ENCODE measurements around the gene C20orf144.

The C20orf144 gene

DNA sequence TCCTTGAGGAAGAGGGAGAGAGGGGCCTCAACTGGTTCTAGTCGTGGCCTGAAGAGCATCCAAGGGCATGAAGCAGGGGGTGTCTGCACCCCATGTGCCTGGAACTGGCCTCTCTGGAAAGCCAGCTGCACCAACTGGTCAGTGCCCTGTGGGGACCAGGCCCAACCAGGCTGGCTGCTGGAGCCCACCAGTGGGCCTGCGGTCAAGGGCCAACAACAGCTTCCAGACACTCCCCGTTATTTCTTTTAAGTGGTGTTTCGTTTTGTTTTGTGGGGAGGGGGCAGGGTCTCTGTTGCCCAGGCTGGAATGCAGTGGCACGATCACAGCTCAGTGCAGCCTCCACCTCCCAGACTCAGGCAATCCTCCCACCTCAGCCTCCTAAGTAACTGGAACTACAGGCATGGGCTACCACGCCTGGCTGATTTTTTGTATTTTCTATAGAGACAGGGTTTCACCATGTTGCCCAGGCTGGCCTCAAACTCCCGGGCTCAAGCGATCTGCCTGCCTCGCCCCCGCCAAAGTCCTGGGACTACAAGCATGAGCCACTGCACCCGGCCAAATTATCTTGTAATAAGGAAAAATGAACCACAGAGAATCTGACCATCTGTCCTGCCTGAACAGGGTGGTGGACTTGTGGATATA is 11.9 kb upstream of the C20orf144 start:
- no peak for DNase-seq (ENCODE audit: low spot score)

DNA sequence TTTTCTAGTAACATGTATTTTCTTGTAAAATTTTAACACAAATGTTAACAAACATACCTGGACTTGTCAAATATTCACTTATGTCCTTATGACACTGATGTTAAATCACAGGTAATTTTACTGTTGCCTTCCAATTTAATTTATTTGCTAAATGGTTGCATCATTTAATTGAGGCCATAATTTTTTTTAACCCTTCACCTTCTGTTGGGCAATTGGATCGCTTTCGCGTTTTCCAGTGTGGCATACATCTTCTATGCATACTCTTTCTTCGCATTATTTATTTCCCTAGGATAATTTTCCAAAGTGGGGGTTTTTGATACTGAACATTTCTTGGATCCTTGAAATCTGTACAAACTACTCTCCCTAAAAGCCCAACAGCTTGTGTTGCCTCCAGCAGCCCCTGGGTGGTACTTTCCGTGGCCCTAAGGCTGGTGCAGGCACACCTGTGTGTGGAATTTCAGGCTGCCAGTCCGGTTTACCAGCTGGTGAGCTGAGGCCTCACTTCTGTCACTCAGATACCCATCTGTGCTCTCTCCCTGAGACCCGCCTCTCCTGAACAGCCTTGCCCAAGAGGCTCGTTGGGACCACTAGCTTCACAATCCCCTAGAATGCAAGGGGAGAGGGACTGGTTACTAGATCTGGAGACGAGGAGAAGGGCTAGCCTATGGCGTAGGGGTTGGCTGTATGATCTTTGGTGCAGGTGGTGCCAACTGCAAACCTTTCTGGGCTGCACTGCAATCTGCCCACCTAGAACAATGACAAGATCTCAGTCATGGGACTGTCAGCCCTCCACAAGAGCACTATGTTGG is 11.2 kb upstream of the C20orf144 start:
- DNase-seq (ENCODE audit: low spot score) = no peak

DNA sequence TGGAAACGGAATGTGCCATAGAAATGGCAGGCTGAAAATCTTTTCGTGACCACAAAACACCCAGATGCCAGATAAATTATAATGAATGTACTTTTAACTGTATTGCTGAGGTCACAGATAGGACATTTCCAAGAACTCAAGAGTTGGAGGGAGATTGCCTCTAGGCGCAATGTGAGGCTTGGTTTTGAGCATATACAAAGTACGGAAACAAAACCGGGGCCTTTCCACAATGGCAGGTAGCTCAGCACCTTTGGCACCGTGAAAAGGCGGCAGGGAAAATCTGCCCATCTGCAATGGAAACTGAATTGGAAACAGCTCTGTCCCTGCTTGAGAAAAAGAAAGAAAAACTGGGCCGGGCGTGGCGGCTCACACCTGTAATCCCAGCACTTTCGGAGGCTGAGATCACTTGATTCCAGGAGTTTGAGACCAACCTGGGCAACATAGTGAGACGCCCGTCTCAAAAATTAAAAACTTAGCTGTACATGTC is 10.5 kb upstream of the C20orf144 start:
- no peak for DNase-seq (ENCODE audit: low spot score)

DNA sequence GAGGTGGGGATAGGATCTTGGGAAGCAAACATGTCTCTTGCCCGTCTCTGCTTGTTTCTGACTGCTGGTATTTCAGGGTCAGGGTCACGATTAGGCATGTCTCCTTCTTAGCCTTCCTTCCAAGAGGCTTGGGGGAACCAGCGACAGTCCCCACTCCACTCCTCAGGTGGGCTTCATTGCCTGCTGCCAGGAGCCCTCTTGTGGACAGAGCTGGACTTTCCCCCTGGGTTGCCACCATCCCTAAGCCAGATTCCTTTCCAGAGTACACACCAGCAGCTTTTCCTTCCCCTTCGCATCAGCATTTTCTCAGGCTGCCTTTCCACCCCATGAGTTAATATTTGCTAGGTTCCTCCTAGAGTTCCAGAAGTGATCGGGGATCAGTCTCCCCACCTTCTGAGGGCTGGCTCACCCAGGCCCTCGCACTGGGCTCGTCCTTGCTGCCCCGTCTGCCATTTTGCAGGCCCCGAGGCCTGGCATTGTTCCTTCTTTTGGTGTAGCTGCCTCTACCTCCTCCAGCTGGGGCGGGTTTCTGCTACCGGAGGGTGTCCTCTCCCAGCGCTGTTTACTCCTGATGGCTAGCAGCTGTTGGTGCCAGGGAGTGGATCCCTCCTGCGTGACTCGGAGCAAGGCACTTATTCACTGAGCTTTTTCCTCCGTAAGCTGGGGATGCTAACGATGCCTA is 8.8 kb upstream of the C20orf144 start:
- DNase-seq (ENCODE audit: low spot score) = peak; percentile 87

DNA sequence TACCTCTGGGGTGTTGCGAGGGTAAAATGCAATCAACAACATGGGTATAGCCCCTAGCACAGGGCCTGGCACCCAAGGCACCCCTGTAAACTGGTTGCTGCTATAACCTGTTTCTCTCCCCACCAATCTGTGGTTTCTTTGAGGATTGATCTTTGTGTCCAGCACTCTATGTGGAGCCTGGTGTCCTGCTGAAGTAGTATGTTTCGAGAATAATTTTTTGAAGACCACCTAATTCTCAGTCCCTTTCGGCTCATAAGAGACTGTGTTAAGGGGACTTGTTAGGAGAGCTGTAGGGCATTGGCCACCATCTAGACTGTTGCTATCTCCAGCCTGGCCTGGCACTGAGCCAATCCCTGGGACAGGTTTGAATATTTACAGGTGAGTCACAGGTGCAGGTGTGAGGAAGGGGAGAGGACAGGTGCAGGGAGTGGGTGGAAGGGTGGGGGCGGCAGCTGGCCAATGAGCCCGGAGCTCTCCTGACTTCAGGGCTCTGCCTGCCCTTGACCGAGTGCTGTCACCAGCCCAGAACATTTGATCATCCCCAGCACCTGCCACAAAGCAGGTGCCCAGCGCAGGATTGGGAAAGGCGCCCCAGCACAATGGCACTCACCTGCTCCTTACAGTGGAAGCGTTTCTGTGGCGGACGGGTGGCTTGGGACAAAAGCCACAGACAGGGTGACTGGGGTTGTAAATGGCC is 8.1 kb upstream of the C20orf144 start:
- DNase-seq (ENCODE audit: low spot score) = no peak

DNA sequence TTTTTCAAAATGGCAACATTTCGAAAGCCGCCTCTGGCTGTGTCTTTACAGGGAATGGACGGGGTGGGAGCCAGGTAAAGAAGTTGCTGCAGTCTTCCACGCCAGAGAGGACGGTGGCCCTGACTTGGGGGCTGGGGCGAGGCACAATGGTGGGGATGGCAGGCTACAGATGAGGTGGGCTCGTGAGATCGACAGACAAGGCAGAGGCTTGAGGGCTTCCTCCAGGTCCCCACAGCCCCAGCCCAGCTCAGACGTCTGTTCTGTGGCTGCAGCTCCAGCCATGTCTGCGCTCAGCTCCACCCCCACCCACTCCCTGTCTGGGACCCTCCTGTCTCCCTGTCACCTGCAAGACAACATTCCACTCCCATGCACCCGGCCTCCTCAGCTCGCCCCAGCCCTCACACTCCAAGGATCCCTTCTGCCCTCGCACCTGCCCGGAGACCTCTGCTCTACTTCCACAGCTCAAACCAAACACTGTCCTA is 7.4 kb upstream of the C20orf144 start:
- no peak for DNase-seq (ENCODE audit: low spot score)

DNA sequence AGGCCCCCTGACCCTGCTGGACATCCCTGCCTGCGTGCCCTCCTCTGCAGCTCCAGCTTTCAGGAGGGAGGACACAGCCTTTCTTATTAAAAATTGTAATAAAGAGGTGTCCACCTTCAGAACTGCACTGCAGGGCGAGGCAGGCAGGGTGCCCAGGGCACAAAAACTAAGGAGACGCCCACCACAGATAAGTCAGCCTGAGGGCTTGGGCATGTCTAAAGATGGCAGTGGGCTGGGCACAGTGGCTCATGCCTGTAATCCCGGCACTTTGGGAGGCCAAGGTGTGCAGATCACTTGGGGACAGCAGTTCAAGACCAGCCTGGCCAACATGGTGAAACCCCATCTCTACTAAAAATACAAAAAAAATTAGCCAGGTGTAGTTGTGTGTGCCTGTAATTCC is 7.0 kb upstream of the C20orf144 start:
- DNase-seq (ENCODE audit: low spot score) = no peak

DNA sequence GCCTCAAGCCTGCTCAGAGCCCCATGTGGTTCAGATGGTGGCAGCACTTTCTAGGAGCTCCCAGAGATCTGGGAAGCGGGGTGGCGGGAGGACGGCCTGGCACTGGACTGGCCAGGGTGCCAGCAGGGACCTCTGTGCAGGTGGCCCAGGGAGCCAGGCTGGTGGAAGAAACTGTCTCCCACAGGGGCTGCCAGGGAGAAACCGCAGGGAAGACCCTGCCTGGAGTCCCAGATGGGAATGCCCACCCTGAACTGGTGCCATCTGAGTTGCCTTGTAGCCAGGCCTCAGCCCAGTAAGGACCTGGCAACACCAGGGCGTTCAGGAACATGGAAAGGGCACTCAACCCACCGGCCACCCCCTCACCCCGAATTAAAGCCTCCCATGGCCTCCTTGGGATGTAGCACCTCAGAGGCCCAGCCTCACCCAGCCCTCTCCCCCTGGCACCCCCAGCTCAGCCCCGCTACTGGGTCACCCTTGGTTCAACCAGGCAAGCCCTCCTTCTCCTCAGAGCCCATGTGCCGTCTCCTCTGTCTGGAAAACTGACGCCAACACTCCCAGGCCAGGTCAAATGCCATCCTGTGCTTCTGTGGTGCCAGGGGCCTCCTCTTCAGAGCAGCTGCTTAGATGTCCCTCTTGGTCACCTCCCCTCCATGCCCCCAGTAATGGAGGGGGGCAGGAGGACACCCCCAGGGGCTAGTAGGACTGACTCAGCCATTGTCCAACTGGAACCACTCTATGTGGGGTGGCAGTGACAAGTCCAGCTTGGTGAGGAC is 5.9 kb upstream of the C20orf144 start:
- DNase-seq (ENCODE audit: low spot score) = no peak

DNA sequence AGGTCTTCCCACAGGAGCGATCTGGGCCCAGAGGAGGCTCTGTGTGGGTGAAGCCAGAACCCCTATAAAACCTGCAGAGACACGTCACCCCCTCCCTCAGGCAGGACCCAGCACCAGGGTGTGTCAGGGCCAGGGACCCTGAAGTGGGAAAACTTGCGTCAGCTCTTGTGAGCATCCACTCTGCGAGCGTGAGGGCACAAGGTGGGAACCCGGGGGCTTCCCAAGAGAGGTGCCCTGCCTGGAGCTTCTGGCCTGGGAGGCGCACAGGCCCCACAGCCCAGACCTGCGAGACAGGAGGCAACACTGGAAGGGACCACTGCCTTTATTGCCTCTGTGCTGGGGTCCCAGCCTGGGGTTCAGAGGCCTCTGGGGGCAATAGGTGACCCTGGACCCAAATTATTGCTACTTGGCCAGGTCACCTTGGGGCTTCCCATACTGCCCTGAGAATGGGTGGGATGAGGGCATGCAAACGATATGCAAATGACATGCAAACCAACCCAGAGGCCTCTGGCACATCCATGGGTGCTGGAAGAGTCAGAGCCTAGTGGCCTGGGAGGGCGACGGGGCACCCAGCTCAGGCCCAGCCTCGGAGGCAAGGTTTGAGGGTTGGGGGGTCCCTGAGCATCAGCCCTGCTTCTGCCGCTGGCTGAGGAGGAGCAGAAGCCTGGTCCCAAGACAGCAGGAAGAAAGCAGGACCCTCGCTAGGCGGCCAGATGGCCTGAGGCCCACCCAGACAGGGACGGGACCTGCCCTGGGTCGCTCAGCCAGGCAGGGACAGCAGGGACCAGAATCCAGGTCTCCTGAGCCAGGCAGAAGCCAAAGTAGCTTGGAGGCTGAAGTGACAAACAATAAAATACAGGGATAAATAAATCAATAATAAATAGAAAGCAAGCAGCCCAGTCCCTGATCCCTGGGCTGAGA is 5.1 kb upstream of the C20orf144 start:
- DNase-seq (ENCODE audit: low spot score) = no peak

DNA sequence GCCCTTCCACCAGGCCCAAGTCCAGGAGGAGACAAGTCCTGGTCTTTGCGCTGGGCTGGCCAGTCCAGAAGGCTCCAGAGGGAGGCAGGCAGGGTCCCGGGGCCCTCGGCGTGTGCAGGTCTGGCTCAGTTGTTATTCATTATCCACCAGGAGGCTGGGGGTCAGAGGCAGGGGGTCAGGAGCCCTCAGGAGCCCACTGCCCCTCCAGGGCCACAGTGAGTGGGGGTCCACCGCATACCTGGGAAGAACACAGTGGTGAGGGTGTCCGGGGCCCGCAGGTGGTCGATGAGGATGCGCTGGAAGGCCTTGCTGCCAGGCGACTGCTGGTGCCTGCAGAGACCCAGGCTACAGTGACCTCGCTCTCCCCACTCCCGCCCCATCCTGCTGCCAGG is 4.4 kb upstream of the C20orf144 start:
- DNase-seq (ENCODE audit: low spot score) = no peak

DNA sequence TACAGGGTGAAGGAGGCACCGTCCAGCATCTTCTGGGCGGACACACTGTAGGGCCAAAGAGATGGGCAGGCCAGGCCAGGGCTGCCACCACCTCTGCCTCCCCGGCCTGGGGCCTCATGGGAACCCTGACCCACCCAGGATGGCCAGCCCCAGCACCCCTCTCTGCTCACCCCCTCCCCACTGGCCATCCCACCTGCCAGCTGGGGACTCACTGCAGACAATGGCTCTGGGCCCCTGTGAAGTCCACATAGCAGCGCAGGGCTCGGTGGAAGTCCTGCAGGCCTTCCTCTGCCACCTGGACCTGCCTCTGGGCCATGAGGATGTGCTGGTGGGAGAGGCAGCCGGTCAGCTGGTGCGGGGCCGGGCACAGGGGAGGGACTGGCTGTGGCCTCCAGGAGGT is 3.6 kb upstream of the C20orf144 start:
- DNase-seq (ENCODE audit: low spot score) = no peak

DNA sequence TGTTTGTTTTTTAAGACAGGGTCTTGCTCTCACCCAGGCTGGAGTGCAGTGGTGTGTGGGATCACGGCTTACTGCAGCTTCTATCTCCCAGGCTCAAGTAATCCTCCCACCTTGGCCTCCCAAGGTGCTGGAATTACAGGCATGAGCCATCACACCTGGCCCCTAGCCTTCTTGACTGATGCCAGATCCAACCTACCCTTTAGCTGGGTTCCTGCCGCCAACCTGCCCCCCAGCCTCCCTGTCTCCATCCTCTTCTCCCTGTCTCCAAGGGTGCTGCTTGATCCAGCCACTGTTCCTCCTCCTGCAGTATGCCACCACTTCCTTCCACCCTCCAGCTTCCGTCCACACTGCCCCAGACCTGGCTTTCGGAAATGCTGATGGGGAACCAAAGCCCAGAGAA is 3.2 kb upstream of the C20orf144 start:
- no peak for DNase-seq (ENCODE audit: low spot score)

DNA sequence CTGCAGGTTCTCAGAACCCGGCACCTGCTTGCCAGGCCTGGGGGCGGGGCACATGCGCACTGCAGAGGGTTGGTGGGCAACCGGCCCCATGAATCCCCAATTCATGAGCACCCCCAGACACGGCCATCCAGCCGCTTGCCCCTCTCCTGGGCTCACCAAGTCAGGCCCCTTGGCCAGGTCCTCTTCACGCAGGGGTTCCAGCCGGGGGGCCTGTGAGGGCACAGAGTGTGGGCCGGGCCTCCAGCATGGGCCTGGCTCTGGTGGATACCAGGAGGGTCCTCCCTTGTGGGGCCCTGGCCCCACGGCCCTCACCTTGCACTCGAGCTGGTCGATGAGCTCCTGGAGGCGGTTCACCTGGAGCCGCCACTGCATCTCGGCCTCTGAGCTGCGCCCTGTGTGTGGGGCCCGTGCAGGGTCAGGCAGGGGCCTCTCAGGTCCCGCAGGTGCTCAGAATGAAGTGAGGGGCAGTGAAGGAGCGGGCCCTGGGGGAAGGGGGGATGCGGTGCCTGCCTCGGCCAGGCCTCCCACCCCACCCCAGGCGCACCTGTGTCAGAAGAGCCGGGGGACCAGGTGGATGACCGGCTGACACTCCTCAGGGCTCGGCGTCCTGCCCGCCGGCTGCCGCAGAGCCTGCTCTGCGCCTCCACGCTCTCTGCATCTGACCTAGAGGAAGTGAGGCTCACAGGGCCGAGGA is 2.6 kb upstream of the C20orf144 start:
- DNase-seq (ENCODE audit: low spot score) = no peak

DNA sequence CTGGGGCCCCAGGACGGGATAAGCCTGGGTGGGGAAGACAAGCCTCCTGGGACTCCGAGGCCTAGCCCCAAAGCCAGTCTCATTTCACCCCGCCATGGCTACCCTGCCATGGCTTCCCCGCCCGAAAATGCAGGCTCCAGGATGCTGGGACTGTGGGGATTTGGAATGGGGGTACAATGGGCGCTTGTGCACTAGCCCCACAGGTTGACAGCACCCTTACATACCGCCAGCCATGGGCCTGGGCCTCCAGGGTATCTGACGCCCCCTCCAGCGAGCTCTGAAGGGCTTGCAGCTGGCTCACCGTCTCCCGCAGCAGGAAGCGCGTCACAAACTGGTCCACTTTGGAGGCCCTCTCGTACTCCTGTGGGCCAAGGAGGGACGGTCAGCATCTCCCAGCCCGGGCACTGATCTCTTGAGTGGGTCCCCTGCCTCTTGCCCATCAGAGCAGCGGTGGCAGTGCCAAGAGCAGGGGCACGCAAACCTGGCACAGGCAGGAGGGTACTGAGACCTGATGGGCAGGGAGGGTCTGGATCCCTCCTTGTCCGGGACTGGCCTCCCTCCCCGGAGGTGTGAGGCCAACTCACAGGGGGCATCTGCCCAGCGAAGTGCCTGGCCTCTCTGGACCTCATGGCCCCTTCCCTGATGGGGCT is 2.0 kb upstream of the C20orf144 start:
- DNase-seq (ENCODE audit: low spot score) = no peak

DNA sequence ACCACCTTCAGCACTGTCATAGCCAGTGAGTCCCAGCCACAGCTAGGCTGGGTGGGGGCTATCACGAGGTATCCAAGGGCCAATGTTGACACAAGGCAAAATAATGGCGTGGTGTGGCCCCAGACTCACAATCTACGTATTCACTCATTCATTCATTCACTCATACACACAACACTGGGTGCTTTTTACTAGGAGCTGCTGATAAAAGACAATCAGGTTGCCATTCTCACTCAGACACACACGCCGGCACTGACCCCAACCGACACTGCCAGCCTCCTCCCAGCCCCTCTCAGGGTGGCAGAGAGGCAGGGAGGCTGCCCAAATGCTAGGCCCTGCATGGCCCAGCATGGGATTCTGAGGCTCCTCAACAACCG is 1.5 kb upstream of the C20orf144 start:
- no peak for DNase-seq (ENCODE audit: low spot score)

DNA sequence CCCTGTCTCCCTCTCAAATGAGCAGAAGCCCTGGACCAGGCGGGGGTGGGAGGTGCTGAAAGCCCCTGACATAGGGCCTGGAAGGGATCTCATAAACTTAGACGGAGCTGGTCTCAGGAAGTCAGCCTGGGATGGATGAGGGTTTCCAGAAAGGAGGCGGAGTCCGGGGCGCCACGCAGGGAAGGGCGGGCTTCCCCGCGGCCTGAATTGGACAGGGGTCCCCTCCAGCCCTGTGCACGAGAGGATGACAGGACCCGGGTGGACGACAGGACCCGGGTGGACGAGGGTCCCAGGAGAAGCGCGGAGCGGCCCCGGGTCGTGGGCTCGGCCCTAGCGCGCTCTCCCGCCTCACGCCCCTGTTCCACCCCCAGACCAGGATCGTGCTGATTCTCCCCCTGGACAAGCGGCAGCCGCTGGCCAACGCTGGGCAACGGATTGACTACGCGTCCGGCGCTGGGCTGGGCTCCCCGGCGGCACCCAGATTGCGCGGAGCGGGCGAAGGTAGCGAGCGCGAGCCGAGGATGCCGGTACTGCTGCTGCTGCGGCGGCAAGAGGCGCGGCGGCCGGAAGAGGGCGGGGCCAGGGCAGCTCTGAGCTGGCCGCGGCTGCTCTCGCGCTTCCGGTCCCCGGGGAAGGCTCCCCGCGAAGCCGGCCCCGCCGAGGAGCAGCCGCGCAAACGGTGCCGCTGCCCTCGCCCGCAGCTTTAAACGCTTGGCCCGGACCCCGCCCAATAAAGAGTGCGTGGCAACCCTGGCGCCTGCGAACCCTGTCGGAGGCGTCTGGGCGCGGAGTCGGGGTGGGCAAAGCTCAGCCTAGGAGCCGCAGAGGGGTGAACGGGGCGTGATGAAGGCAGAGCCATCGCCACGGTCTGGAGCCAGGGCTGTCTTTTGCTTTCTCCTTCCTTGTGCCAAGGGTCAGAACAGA is 1.3 kb downstream of the C20orf144 start:
- DNase-seq (ENCODE audit: low spot score) = peak; percentile 94

DNA sequence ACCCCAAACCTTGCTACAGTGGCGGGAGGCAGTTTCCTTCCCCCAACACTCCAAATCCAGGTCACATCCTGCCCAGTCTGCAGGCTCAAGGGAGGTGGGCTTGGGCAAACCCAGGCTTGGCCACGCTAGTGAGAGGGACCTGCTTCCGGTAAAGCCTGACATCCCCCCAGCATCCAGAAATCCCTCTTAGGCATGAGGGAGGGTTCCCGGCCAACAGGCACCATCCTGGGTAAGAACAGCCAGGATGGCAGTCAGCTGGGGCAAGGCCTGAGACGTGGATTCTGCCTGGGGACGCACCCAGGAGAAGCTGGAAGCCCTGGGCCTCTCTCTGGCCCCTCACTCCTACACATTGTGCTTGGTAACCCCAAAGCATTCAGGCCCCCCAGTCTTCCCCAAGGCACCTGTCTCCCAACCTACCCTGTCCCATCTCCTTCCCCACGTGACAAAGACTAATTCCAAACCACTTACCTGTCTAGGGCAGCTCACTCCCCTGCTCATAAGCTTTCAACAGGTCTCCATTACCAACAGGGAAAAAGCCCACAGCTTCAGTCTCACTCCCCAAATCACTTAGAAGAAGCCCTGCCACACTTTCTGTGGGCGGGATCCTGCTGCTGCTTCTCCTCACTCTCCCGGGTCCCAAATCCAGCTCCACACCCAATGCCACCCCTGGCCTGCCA is 2.1 kb downstream of the C20orf144 start:
- DNase-seq (ENCODE audit: low spot score) = no peak

DNA sequence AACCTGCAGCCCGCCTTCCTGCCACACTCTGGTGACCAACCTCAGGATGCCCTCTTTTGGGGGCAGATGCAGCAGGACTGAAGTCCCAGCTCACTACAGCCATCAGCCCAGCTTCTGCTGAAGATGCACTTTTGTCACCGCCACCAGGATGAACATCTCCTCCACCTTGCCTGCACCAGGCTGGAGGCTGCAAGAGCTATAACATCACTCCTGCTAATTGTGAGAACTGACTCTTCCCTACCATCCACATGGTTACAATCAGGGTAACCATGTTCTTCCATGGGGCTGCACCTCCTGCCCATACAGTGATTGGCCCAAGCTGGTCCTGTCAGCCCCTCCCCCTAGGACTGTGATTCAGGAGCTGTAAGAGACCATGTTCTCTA is 2.6 kb downstream of the C20orf144 start:
- DNase-seq (ENCODE audit: low spot score) = no peak

All from GM03348 (cell line).